PC-9 (cell line): ENCODE data around the gene MTG1. TPM values are rescaled to one million over a fixed set of nuclear protein-coding genes. Genes with fewer than 3 reads are reported as not detected.
"Not testable (repeated sequence)": the region's sequence is repeated elsewhere in the genome, so short reads cannot be mapped to it uniquely, and the experiment has no call there.

Experiments used
- BruUV-seq: library from RNA; stranded (reverse); fragments of 400-500 nt; replicated peaks from 2 replicates; lab custom pipeline; 2021; lab: Mats Ljungman, UMichigan
- CTCF ChIA-PET: fragments of 300-600 bp; sonication (Branson Sonifier 250); formaldehyde crosslinking; loops from one replicate; lab custom pipeline; 2022; ENCODE audit warnings: antibody characterized with exemption; lab: Charles Lee
- POLR2A ChIA-PET: fragments of 300-600 bp; sonication (Branson Sonifier 250); formaldehyde crosslinking; loops from one replicate; lab custom pipeline; 2022; ENCODE audit warnings: antibody characterized with exemption; ENCODE audit not compliant: unreplicated experiment; lab: Charles Lee
- DNase-seq, 2 experiments: peaks; one replicate each; pipeline versions ENCODE4 v3.0.0 to v3.0.0-alpha.2; 2015 to 2022; ENCODE audit warnings: mixed read lengths in 1 of 2
- H2AFZ ChIP-seq: fragments of 200-600 bp; sonication (generic); 2 replicates; pipeline ENCODE4 v1.8.1; 2017; ENCODE audit warnings: antibody characterized with exemption
- H3F3A ChIP-seq: fragments of 200-600 bp; sonication (generic); 2 replicates; pipeline ENCODE4 v1.8.1; 2017; ENCODE audit warnings: antibody characterized with exemption, mild to moderate bottlenecking, low read depth; ENCODE audit not compliant: insufficient read depth
- H3K27ac ChIP-seq: fragments of 200-600 bp; sonication (generic); 2 replicates; pipeline ENCODE4 v1.6.1; 2016; ENCODE audit warnings: mixed run types
- H3K27me3 ChIP-seq: fragments of 200-600 bp; sonication (generic); 2 replicates; pipeline ENCODE4 v1.6.1; 2016; ENCODE audit warnings: low read depth, mixed run types; ENCODE audit not compliant: insufficient read depth
- H3K36me3 ChIP-seq: fragments of 200-600 bp; sonication (generic); 2 replicates; pipeline ENCODE4 v1.6.1; 2016; ENCODE audit warnings: low read depth, mixed run types
- H3K4me1 ChIP-seq: fragments of 200-600 bp; sonication (generic); replicated peaks from 2 replicates; pipeline ENCODE4 v1.6.1; 2016; ENCODE audit warnings: mixed run types; ENCODE audit not compliant: insufficient read depth
- H3K4me2 ChIP-seq: fragments of 200-600 bp; sonication (generic); 2 replicates; pipeline ENCODE4 v1.6.1; 2017; ENCODE audit warnings: mixed run types
- H3K4me3 ChIP-seq: fragments of 200-600 bp; sonication (generic); 2 replicates; pipeline ENCODE4 v1.6.1; 2016; ENCODE audit warnings: mixed run types
- H3K79me2 ChIP-seq: fragments of 200-600 bp; sonication (generic); 2 replicates; pipeline ENCODE4 v1.6.1; 2017; ENCODE audit warnings: low read depth, mixed run types
- H3K9me2 ChIP-seq: fragments of 200-600 bp; sonication (generic); 2 replicates; pipeline ENCODE4 v1.8.1; 2017; ENCODE audit warnings: mild to moderate bottlenecking; ENCODE audit not compliant: insufficient read depth
- H3K9me3 ChIP-seq: fragments of 200-600 bp; sonication (generic); 2 replicates; pipeline ENCODE4 v1.8.1; 2016; ENCODE audit warnings: low read depth; ENCODE audit not compliant: insufficient read depth
- H4K20me1 ChIP-seq: fragments of 200-600 bp; sonication (generic); 2 replicates; pipeline ENCODE4 v1.8.1; 2017; ENCODE audit not compliant: insufficient read depth
- CTCF ChIP-seq: fragments of 200-600 bp; sonication (generic); conservative IDR thresholded peaks from 2 replicates; pipeline ENCODE4 v1.6.1; 2017; ENCODE audit warnings: mixed run types, antibody characterized with exemption, mild to moderate bottlenecking, moderate library complexity
- EZH2 ChIP-seq: fragments of 200-600 bp; sonication (generic); IDR thresholded peaks from 2 replicates; pipeline ENCODE4 v1.8.0; 2017; ENCODE audit warnings: antibody characterized with exemption, low read depth
- intact Hi-C: fragments of 100-400 bp; cut with micrococcal nuclease; formaldehyde crosslinking; loops from one replicate; pipeline ENCODE4 v1.10.0; 2022; ENCODE audit not compliant: unreplicated experiment
- total RNA-seq: library from RNA; stranded (reverse); gene quantifications from 2 replicates; pipeline ENCODE4 v1.2.3, GENCODE V29; 2021

MTG1 gene
- total RNA-seq, 1 experiment from 2014 or later = 33.0 TPM

GRCh38 chr10:133412381-133412711 lies 18.4 kb downstream of the MTG1 start:
- H3K36me3 ChIP-seq = peaks cover 22% of the 10 kb centered on the region
- CTCF ChIA-PET = no interaction called here

GRCh38 chr10:133414401-133414800 lies 20.4 kb downstream of the MTG1 start:
- intact Hi-C loops, H3K27me3 ChIP-seq, H3K79me2 ChIP-seq, H3K9me3 ChIP-seq, H3K4me3 ChIP-seq, H3F3A ChIP-seq, H3K9me2 ChIP-seq, H3K27ac ChIP-seq, H3K4me2 ChIP-seq, DNase-seq, CTCF ChIA-PET, H2AFZ ChIP-seq, BruUV-seq, H4K20me1 ChIP-seq, POLR2A ChIA-PET, H3K4me1 ChIP-seq: not testable (repeated sequence)
- peaks cover 18% of the 10 kb centered on the region for H3K36me3 ChIP-seq

More at GRCh38 chr10:133412381-133412711, 18.4 kb downstream of the MTG1 start:
- H3F3A ChIP-seq = no peaks in the 10 kb centered on the region
- no peak overlapping the region for H3K4me2 ChIP-seq
- DNase-seq = no peak
- no peak overlapping the region for H3K4me3 ChIP-seq
- H3K27ac ChIP-seq = no peak overlapping the region
- H4K20me1 ChIP-seq = no peaks in the 10 kb centered on the region
- H2AFZ ChIP-seq = no peak overlapping the region
- no peaks in the 10 kb centered on the region for H3K9me2 ChIP-seq
- no peak for TF ChIP-seq CTCF
- no peak for TF ChIP-seq EZH2
- H3K79me2 ChIP-seq = peaks cover 18% of the 10 kb centered on the region; the same call in 1 of the 2 replicates
- intact Hi-C loops = no loop called here
- H3K9me3 ChIP-seq = peaks cover 4% of the 10 kb centered on the region; the same call in 1 of the 2 replicates
- no peaks in the 10 kb centered on the region for H3K27me3 ChIP-seq
- POLR2A ChIA-PET = no interaction called here
- no TSS peak for BruUV-seq
- H3K4me1 ChIP-seq = no peaks in the 10 kb centered on the region

GRCh38 chr10:133415752-133416151 lies 21.8 kb downstream of the MTG1 start:
- Histone ChIP-seq H3K4me3 (no peak overlapping the region), H3K27me3 (no peaks in the 10 kb centered on the region), H3K36me3 (peaks cover 14% of the 10 kb centered on the region), H3K27ac (no peak overlapping the region), H3F3A (no peaks in the 10 kb centered on the region), H3K4me1 (no peaks in the 10 kb centered on the region), H3K79me2 (no peaks in the 10 kb centered on the region), H4K20me1 (no peaks in the 10 kb centered on the region), H3K9me2 (no peaks in the 10 kb centered on the region), H3K9me3 (peaks cover 4% of the 10 kb centered on the region; the same call in 1 of the 2 replicates), H3K4me2 (no peak overlapping the region), H2AFZ (no peak overlapping the region)
- ChIA-PET CTCF (no interaction called here), POLR2A (no interaction called here)
- no peak for TF ChIP-seq CTCF
- no peak for TF ChIP-seq EZH2
- DNase-seq = no peak
- intact Hi-C loops = no loop called here
- BruUV-seq = no TSS peak

- Histone ChIP-seq H3K9me3 (no peaks in the 10 kb centered on the region), H3K4me1 (no peaks in the 10 kb centered on the region), H3F3A (no peaks in the 10 kb centered on the region), H2AFZ (no peak overlapping the region), H3K9me2 (no peaks in the 10 kb centered on the region), H3K4me3 (no peak overlapping the region), H3K36me3 (no peaks in the 10 kb centered on the region), H3K79me2 (no peaks in the 10 kb centered on the region), H3K4me2 (no peak overlapping the region), H3K27me3 (no peaks in the 10 kb centered on the region), H3K27ac (no peak overlapping the region), H4K20me1 (no peaks in the 10 kb centered on the region)
- no peak for DNase-seq
- ChIA-PET POLR2A (no interaction called here), CTCF (no interaction called here)
- no peak for TF ChIP-seq CTCF
- no peak for TF ChIP-seq EZH2
- intact Hi-C loops = no loop called here
- BruUV-seq = no TSS peak
These were observed 24.5 kb downstream of the MTG1 start for GRCh38 chr10:133418289-133418993.
